Gastrocnemius medialis (tissue), 4 donors: ENCODE data around the gene SLC50A1. TPM values are rescaled to one million over a fixed set of nuclear protein-coding genes. Genes with fewer than 3 reads are reported as not detected.

ENCODE experiments used
- ATAC-seq, 2 donors: fragments of 150-250 bp; one replicate each; pipeline ENCODE4 v1.9.1; 2016
- DNase-seq, 2 donors: peaks; one replicate each; pipeline ENCODE4 v3.0.0-alpha.2; 2019
- H3K27ac ChIP-seq, 4 donors: fragments of 200-600 bp; sonication (generic); 1 replicate in 1 of 4; 2 replicates in 3 of 4; pipeline ENCODE4 v1.5.1; 2016 to 2018; ENCODE audit warnings: mild to moderate bottlenecking in 2 of 4, moderate library complexity in 1 of 4
- H3K27me3 ChIP-seq, 3 donors: fragments of 200-600 bp; sonication (generic) in 2 of 3; 1 replicate in 1 of 3; 2 replicates in 2 of 3; pipeline versions ENCODE4 v1.5.1 to v1.6.0; 2016 to 2019; ENCODE audit warnings: mild to moderate bottlenecking in 1 of 3, moderate library complexity in 1 of 3
- H3K36me3 ChIP-seq, 2 donors: fragments of 200-600 bp; sonication (generic) in 1 of 2; one replicate each; pipeline ENCODE4 v1.5.1; 2017 to 2018
- H3K4me1 ChIP-seq, 2 donors: fragments of 200-600 bp; sonication (generic) in 1 of 2; one replicate each; pipeline ENCODE4 v1.5.1; 2016 to 2017; ENCODE audit warnings: mild to moderate bottlenecking in 2 of 2
- H3K4me3 ChIP-seq, 4 donors: fragments of 200-600 bp; sonication (generic) in 3 of 4; 1 replicate in 1 of 4; 2 replicates in 3 of 4; pipeline ENCODE4 v1.5.1; 2016 to 2019; ENCODE audit warnings: mild to moderate bottlenecking in 2 of 4
- H3K9me3 ChIP-seq, 3 donors: fragments of 200-600 bp; sonication (generic) in 2 of 3; 1 replicate in 1 of 3; 2 replicates in 2 of 3; pipeline ENCODE4 v1.5.1; 2016 to 2019
- CTCF ChIP-seq, 5 experiments: fragments of 450-650 bp in 3 of 5; fragments of 200-600 bp in 2 of 5; sonication (generic) in 2 of 5; IDR thresholded peaks in 4 of 5; conservative IDR thresholded peaks in 1 of 5; 1 replicate in 4 of 5; 2 replicates in 1 of 5; pipeline ENCODE4 v1.5.1; 2016 to 2019; ENCODE audit warnings: antibody characterized with exemption in 5 of 5, mild to moderate bottlenecking in 3 of 5, moderate library complexity in 3 of 5
- POLR2A ChIP-seq, 2 donors: fragments of 450-650 bp; IDR thresholded peaks; one replicate each; pipeline ENCODE4 v1.6.1; 2017; ENCODE audit warnings: antibody characterized with exemption in 2 of 2, mild to moderate bottlenecking in 2 of 2, moderate library complexity in 2 of 2
- in situ Hi-C, 4 donors: fragments of 200-750 bp; cut with MboI; loops; one replicate each; pipeline versions ENCODE4 v1.15.0 to v1.8.0; 2017; ENCODE audit warnings: low sequenced_read_pairs in 4 of 4
- intact Hi-C: fragments of 100-400 bp; cut with DNase I; formaldehyde crosslinking; loops from one replicate; pipeline ENCODE4 v1.15.1; 2023; ENCODE audit warnings: low total_unique reads
- total RNA-seq, 4 donors: library from RNA; depleted of rRNA; stranded (reverse); fragments of >200 nt; gene quantifications; one replicate each; pipeline versions ENCODE4 v1.1.0 to v1.2.3, GENCODE V29; 2016

The SLC50A1 gene
- total RNA-seq, 4 donors from 2014 or later, result 3.5 to 11.4 (median 8.2) TPM

- H3K4me3 ChIP-seq, result no peak overlapping the region
Measured at GRCh38 chr1:155177918-155178281, 42.2 kb downstream of the SLC50A1 start.

GRCh38 chr1:155178441-155179111 lies 42.9 kb downstream of the SLC50A1 start:
- peaks cover 15 to 20% (median 17%) of the 10 kb centered on the region in 3 donors for H3K27me3 ChIP-seq
- no peak overlapping the region for H3K4me3 ChIP-seq
- no peaks in the 10 kb centered on the region for H3K9me3 ChIP-seq
- in situ Hi-C loops, result no loop called here
- DNase-seq (no peak), ATAC-seq (no peak)
- intact Hi-C loops, result no loop called here
- no peak for TF ChIP-seq POLR2A (IDR thresholded peaks at IDR 0.05)
- no peak for TF ChIP-seq CTCF (IDR thresholded peaks at IDR 0.05 in 4 of 5, conservative IDR thresholded peaks at IDR 0.05 in 1 of 5)
- H3K4me1 ChIP-seq, result peaks cover 2 to 6% of the 10 kb centered on the region in 2 donors
- H3K27ac ChIP-seq, result no peak overlapping the region
- H3K36me3 ChIP-seq, result no peaks in the 10 kb centered on the region

More at GRCh38 chr1:155177918-155178281, 42.2 kb downstream of the SLC50A1 start:
- Histone ChIP-seq H3K4me1 (peaks cover 6 to 9% of the 10 kb centered on the region in 2 donors), H3K27me3 (peaks cover 15 to 21% (median 18%) of the 10 kb centered on the region in 3 donors), H3K9me3 (no peaks in the 10 kb centered on the region), H3K36me3 (no peaks in the 10 kb centered on the region), H3K27ac (no peak overlapping the region)
- intact Hi-C loops, result no loop called here
- in situ Hi-C loops, result no loop called here
- no peak for DNase-seq
- no peak for ATAC-seq
- TF ChIP-seq CTCF (IDR thresholded peaks at IDR 0.05 in 4 of 5, conservative IDR thresholded peaks at IDR 0.05 in 1 of 5) (no peak), POLR2A (IDR thresholded peaks at IDR 0.05) (no peak)

- Histone ChIP-seq H3K9me3 (no peaks in the 10 kb centered on the region), H3K4me3 (no peak overlapping the region), H3K4me1 (peaks cover 0 to under 1% of the 10 kb centered on the region in 2 donors), H3K27me3 (peaks cover 7 to 12% (median 11%) of the 10 kb centered on the region in 3 donors), H3K36me3 (no peaks in the 10 kb centered on the region), H3K27ac (no peak overlapping the region)
- no peak for TF ChIP-seq POLR2A (IDR thresholded peaks at IDR 0.05)
- no peak for TF ChIP-seq CTCF (IDR thresholded peaks at IDR 0.05 in 4 of 5, conservative IDR thresholded peaks at IDR 0.05 in 1 of 5)
- intact Hi-C loops, result no loop called here
- in situ Hi-C loops, result no loop called here
- no peak for DNase-seq
- no peak for ATAC-seq
Measured at GRCh38 chr1:155179112-155180031, 43.7 kb downstream of the SLC50A1 start.

- H3K4me1 ChIP-seq, result peaks cover 0 to 10% of the 10 kb centered on the region in 2 donors
- no peaks in the 10 kb centered on the region for H3K9me3 ChIP-seq
- intact Hi-C loops, result no loop called here
- in situ Hi-C loops, result no loop called here
- H3K4me3 ChIP-seq, result no peak overlapping the region
- ATAC-seq (no peak), DNase-seq (no peak)
- H3K27ac ChIP-seq, result no peak overlapping the region
- no peaks in the 10 kb centered on the region for H3K36me3 ChIP-seq
- no peaks in the 10 kb centered on the region for H3K27me3 ChIP-seq
- TF ChIP-seq POLR2A (IDR thresholded peaks at IDR 0.05), result no peak
- TF ChIP-seq CTCF (IDR thresholded peaks at IDR 0.05 in 4 of 5, conservative IDR thresholded peaks at IDR 0.05 in 1 of 5), result no peak
Measured at GRCh38 chr1:155181371-155182051, 45.9 kb downstream of the SLC50A1 start.
